ENCODE measurements around the gene RRAS. TPM values are rescaled to one million over a fixed set of nuclear protein-coding genes. Genes with fewer than 3 reads are reported as not detected.

Gene RRAS
- total RNA-seq, 1 donor from 2014 or later: 4.2 TPM

GRCh38 chr19:49655570-49656455 is 15.9 kb upstream of the RRAS start:
- H3K9ac ChIP-seq (ENCODE audit: low read depth in 1 of 3, low read length in 3 of 3): no peak overlapping the region
- no peaks in the 10 kb centered on the region for H3K9me3 ChIP-seq (ENCODE audit: control insufficient read depth in 3 of 3, low read length in 3 of 3)
- no peak overlapping the region for H3K4me3 ChIP-seq (ENCODE audit: low read length in 3 of 3)
- no peaks in the 10 kb centered on the region for H3K27me3 ChIP-seq (ENCODE audit: control insufficient read depth in 3 of 3, insufficient read depth in 3 of 3, low read length in 3 of 3)
- H3K36me3 ChIP-seq (ENCODE audit: control insufficient read depth in 3 of 3, insufficient read depth in 3 of 3, low read length in 3 of 3): peaks cover 68 to 74% (median 72%) of the 10 kb centered on the region in 3 donors
- H3K4me1 ChIP-seq (ENCODE audit: control insufficient read depth in 3 of 3, insufficient read depth in 3 of 3, low read length in 3 of 3): no peaks in the 10 kb centered on the region
- no peak overlapping the region for H3K27ac ChIP-seq (ENCODE audit: low read depth, low read length)

- Histone ChIP-seq H3K27ac (ENCODE audit: low read depth, low read length) (no peak overlapping the region), H3K4me1 (ENCODE audit: control insufficient read depth in 3 of 3, insufficient read depth in 3 of 3, low read length in 3 of 3) (peaks cover 0 to 4% (median 0%) of the 10 kb centered on the region in 3 donors), H3K4me3 (ENCODE audit: low read length in 3 of 3) (no peak overlapping the region), H3K9ac (ENCODE audit: low read depth in 1 of 3, low read length in 3 of 3) (no peak overlapping the region), H3K36me3 (ENCODE audit: control insufficient read depth in 3 of 3, insufficient read depth in 3 of 3, low read length in 3 of 3) (peaks cover 73 to 77% (median 74%) of the 10 kb centered on the region in 3 donors), H3K27me3 (ENCODE audit: control insufficient read depth in 3 of 3, insufficient read depth in 3 of 3, low read length in 3 of 3) (no peaks in the 10 kb centered on the region), H3K9me3 (ENCODE audit: control insufficient read depth in 3 of 3, low read length in 3 of 3) (no peaks in the 10 kb centered on the region)
Observed at GRCh38 chr19:49654581-49654980, 14.6 kb upstream of the RRAS start.

GRCh38 chr19:49653466-49653806 is 13.5 kb upstream of the RRAS start:
- Histone ChIP-seq H3K4me1 (ENCODE audit: control insufficient read depth in 3 of 3, insufficient read depth in 3 of 3, low read length in 3 of 3) (peaks cover 0 to 4% (median 0%) of the 10 kb centered on the region in 3 donors), H3K36me3 (ENCODE audit: control insufficient read depth in 3 of 3, insufficient read depth in 3 of 3, low read length in 3 of 3) (peaks cover 68 to 71% (median 68%) of the 10 kb centered on the region in 3 donors), H3K9ac (ENCODE audit: low read depth in 1 of 3, low read length in 3 of 3) (no peak overlapping the region), H3K27me3 (ENCODE audit: control insufficient read depth in 3 of 3, insufficient read depth in 3 of 3, low read length in 3 of 3) (no peaks in the 10 kb centered on the region), H3K4me3 (ENCODE audit: low read length in 3 of 3) (no peak overlapping the region), H3K27ac (ENCODE audit: low read depth, low read length) (no peak overlapping the region), H3K9me3 (ENCODE audit: control insufficient read depth in 3 of 3, low read length in 3 of 3) (no peaks in the 10 kb centered on the region)

GRCh38 chr19:49652551-49653465 is 12.9 kb upstream of the RRAS start:
- Histone ChIP-seq H3K9me3 (ENCODE audit: control insufficient read depth in 3 of 3, low read length in 3 of 3) (no peaks in the 10 kb centered on the region), H3K9ac (ENCODE audit: low read depth in 1 of 3, low read length in 3 of 3) (no peak overlapping the region), H3K27me3 (ENCODE audit: control insufficient read depth in 3 of 3, insufficient read depth in 3 of 3, low read length in 3 of 3) (no peaks in the 10 kb centered on the region), H3K4me1 (ENCODE audit: control insufficient read depth in 3 of 3, insufficient read depth in 3 of 3, low read length in 3 of 3) (peaks cover 0 to 5% (median 0%) of the 10 kb centered on the region in 3 donors), H3K4me3 (ENCODE audit: low read length in 3 of 3) (no peak overlapping the region), H3K27ac (ENCODE audit: low read depth, low read length) (no peak overlapping the region), H3K36me3 (ENCODE audit: control insufficient read depth in 3 of 3, insufficient read depth in 3 of 3, low read length in 3 of 3) (peaks cover 63 to 67% (median 63%) of the 10 kb centered on the region in 3 donors)

DNA sequence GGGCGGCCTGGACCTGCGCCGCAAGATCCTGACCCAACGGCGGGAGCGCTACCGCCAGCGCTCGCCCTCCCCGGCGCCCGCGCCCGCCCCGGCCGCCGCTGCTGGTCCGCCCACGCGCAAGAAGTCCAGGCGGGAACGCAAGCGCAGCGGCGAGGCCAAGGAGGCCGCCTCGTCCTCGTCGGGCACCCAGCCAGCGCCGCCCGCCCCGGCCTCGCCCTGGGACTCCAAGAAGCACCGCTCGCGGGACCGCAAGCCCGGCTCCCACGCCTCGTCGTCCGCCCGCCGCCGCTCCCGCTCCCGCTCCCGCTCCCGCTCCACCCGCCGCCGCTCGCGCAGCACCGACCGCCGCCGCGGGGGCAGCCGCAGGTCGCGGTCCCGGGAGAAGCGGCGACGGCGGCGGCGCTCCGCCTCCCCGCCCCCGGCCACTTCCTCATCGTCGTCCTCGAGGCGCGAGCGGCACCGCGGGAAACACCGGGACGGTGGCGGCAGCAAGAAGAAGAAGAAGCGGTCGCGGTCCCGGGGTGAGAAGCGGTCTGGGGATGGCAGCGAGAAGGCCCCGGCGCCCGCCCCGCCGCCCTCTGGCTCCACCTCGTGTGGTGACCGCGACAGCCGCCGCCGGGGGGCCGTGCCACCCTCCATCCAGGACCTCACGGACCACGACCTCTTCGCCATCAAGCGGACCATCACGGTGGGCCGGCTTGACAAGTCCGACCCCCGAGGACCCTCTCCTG is 12.0 kb upstream of the RRAS start:
- no peak overlapping the region for H3K4me3 ChIP-seq (ENCODE audit: low read length in 3 of 3)
- peaks cover 62 to 64% (median 63%) of the 10 kb centered on the region in 3 donors for H3K36me3 ChIP-seq (ENCODE audit: control insufficient read depth in 3 of 3, insufficient read depth in 3 of 3, low read length in 3 of 3)
- H3K27ac ChIP-seq (ENCODE audit: low read depth, low read length): no peak overlapping the region

DNA sequence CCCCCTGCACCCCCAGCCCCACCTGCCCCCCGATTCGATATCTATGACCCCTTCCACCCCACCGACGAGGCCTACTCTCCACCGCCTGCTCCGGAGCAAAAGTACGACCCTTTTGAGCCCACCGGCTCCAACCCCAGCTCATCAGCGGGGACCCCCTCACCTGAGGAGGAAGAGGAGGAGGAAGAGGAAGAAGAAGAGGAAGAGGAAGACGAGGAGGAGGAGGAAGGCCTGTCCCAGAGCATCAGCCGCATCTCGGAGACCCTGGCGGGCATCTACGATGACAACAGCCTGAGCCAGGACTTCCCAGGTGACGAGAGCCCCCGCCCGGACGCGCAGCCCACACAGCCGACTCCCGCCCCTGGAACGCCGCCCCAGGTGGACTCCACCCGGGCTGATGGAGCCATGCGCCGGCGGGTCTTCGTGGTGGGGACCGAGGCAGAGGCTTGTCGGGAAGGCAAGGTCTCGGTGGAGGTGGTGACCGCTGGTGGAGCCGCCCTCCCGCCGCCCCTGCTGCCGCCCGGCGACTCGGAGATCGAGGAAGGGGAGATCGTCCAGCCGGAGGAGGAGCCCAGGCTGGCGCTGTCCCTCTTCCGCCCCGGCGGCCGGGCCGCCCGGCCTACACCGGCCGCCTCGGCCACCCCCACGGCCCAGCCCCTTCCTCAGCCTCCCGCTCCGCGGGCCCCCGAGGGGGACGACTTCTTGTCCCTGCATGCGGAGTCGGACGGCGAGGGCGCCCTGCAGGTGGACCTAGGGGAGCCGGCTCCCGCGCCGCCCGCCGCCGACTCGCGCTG is 11.3 kb upstream of the RRAS start:
- H3K27ac ChIP-seq (ENCODE audit: low read depth, low read length): no peak overlapping the region
- no peaks in the 10 kb centered on the region for H3K27me3 ChIP-seq (ENCODE audit: control insufficient read depth in 3 of 3, insufficient read depth in 3 of 3, low read length in 3 of 3)
- H3K36me3 ChIP-seq (ENCODE audit: control insufficient read depth in 3 of 3, insufficient read depth in 3 of 3, low read length in 3 of 3): peaks cover 62 to 64% (median 64%) of the 10 kb centered on the region in 3 donors
- no peaks in the 10 kb centered on the region for H3K9me3 ChIP-seq (ENCODE audit: control insufficient read depth in 3 of 3, low read length in 3 of 3)
- no peak overlapping the region for H3K9ac ChIP-seq (ENCODE audit: low read depth in 1 of 3, low read length in 3 of 3)
- no peak overlapping the region for H3K4me3 ChIP-seq (ENCODE audit: low read length in 3 of 3)
- peaks cover 0 to 6% (median 4%) of the 10 kb centered on the region in 3 donors for H3K4me1 ChIP-seq (ENCODE audit: control insufficient read depth in 3 of 3, insufficient read depth in 3 of 3, low read length in 3 of 3)

More for the DNA sequence above, 12.0 kb upstream of the RRAS start:
- Histone ChIP-seq H3K4me1 (ENCODE audit: control insufficient read depth in 3 of 3, insufficient read depth in 3 of 3, low read length in 3 of 3) (peaks cover 0 to 6% (median 4%) of the 10 kb centered on the region in 3 donors), H3K27me3 (ENCODE audit: control insufficient read depth in 3 of 3, insufficient read depth in 3 of 3, low read length in 3 of 3) (no peaks in the 10 kb centered on the region), H3K9ac (ENCODE audit: low read depth in 1 of 3, low read length in 3 of 3) (no peak overlapping the region), H3K9me3 (ENCODE audit: control insufficient read depth in 3 of 3, low read length in 3 of 3) (no peaks in the 10 kb centered on the region)

DNA sequence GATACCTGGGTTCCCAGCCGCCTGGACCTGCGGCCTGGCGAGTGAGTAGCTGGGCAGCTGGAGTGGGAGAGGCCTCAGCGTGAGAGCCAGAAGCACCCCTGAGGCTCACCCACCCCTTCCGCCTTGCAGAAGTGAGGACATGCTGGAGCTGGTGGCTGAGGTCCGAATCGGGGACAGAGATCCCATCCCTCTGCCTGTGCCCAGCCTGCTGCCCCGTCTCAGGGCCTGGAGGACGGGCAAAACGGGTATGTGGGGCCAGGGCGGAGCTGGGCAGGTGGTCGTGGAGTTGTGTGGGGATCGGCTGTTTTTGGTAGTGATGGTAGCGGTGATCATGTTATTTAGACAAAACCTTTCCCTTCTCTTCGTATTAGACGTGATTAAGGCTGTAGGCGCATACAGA is 6.6 kb upstream of the RRAS start:
- no peak overlapping the region for H3K27ac ChIP-seq (ENCODE audit: low read depth, low read length)
- peaks cover 34 to 47% (median 39%) of the 10 kb centered on the region in 3 donors for H3K36me3 ChIP-seq (ENCODE audit: control insufficient read depth in 3 of 3, insufficient read depth in 3 of 3, low read length in 3 of 3)
- H3K4me3 ChIP-seq (ENCODE audit: low read length in 3 of 3): no peak overlapping the region
- peaks cover 22 to 30% (median 29%) of the 10 kb centered on the region in 3 donors for H3K4me1 ChIP-seq (ENCODE audit: control insufficient read depth in 3 of 3, insufficient read depth in 3 of 3, low read length in 3 of 3)
- H3K9me3 ChIP-seq (ENCODE audit: control insufficient read depth in 3 of 3, low read length in 3 of 3): no peaks in the 10 kb centered on the region
- no peaks in the 10 kb centered on the region for H3K27me3 ChIP-seq (ENCODE audit: control insufficient read depth in 3 of 3, insufficient read depth in 3 of 3, low read length in 3 of 3)
- no peak overlapping the region for H3K9ac ChIP-seq (ENCODE audit: low read depth in 1 of 3, low read length in 3 of 3)

- H3K36me3 ChIP-seq (ENCODE audit: control insufficient read depth in 3 of 3, insufficient read depth in 3 of 3, low read length in 3 of 3): peaks cover 34 to 45% (median 39%) of the 10 kb centered on the region in 3 donors
Observed at GRCh38 chr19:49645995-49646394, 6.1 kb upstream of the RRAS start.

DNA sequence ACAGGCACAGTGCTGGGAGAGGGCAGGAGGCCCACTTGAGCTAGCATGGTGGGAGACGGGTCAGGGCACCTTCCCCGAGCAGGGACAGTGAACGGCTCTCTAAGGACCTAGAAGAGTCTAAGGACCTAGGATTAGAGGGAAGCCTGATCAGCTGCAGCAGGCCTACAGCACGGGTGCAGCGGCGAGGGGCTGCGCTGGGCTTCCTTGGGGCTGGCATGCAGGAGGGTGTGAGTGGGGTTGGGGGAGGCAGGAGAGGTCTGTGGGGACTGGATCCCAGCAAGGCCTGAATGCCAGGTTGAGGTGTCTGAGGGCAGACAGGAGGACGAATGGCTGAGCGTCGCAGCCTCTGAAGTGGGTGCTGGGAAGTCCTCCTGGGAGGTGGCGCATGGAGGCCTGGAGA is 5.6 kb upstream of the RRAS start:
- no peak overlapping the region for H3K4me3 ChIP-seq (ENCODE audit: low read length in 3 of 3)

More at GRCh38 chr19:49645995-49646394, 6.1 kb upstream of the RRAS start:
- Histone ChIP-seq H3K9ac (ENCODE audit: low read depth in 1 of 3, low read length in 3 of 3) (no peak overlapping the region), H3K4me3 (ENCODE audit: low read length in 3 of 3) (no peak overlapping the region), H3K9me3 (ENCODE audit: control insufficient read depth in 3 of 3, low read length in 3 of 3) (no peaks in the 10 kb centered on the region), H3K4me1 (ENCODE audit: control insufficient read depth in 3 of 3, insufficient read depth in 3 of 3, low read length in 3 of 3) (peaks cover 26 to 34% (median 30%) of the 10 kb centered on the region in 3 donors), H3K27ac (ENCODE audit: low read depth, low read length) (no peak overlapping the region), H3K27me3 (ENCODE audit: control insufficient read depth in 3 of 3, insufficient read depth in 3 of 3, low read length in 3 of 3) (no peaks in the 10 kb centered on the region)

More for the DNA sequence above, 5.6 kb upstream of the RRAS start:
- H3K27ac ChIP-seq (ENCODE audit: low read depth, low read length): no peak overlapping the region
- H3K27me3 ChIP-seq (ENCODE audit: control insufficient read depth in 3 of 3, insufficient read depth in 3 of 3, low read length in 3 of 3): no peaks in the 10 kb centered on the region
- no peaks in the 10 kb centered on the region for H3K9me3 ChIP-seq (ENCODE audit: control insufficient read depth in 3 of 3, low read length in 3 of 3)
- H3K36me3 ChIP-seq (ENCODE audit: control insufficient read depth in 3 of 3, insufficient read depth in 3 of 3, low read length in 3 of 3): peaks cover 34 to 43% (median 38%) of the 10 kb centered on the region in 3 donors
- H3K4me1 ChIP-seq (ENCODE audit: control insufficient read depth in 3 of 3, insufficient read depth in 3 of 3, low read length in 3 of 3): peaks cover 26 to 36% (median 34%) of the 10 kb centered on the region in 3 donors
- no peak overlapping the region for H3K9ac ChIP-seq (ENCODE audit: low read depth in 1 of 3, low read length in 3 of 3)
